Prostate gland (tissue), 2 donors: ENCODE results near the gene MLLT1.

Experiments
- POLR2A ChIP-seq: fragments of 450-650 bp; IDR thresholded peaks from one replicate; pipeline ENCODE4 v1.6.1; 2016; ENCODE audit warnings: antibody characterized with exemption, mild to moderate bottlenecking
- POLR2AphosphoS5 ChIP-seq: sonication (generic); formaldehyde crosslinking; IDR thresholded peaks from one replicate; pipeline ENCODE4 v1.6.1; 2017; ENCODE audit warnings: antibody characterized with exemption
- TF ChIP-seq, protein P1 (sequence below), 4 experiments: fragments of 200-600 bp in 2 of 4; fragments of 450-650 bp in 2 of 4; sonication (generic) in 2 of 4; IDR thresholded peaks; 1 replicate in 3 of 4; 2 replicates in 1 of 4; pipeline ENCODE4 v1.5.1; 2016 to 2019; ENCODE audit warnings: antibody characterized with exemption in 4 of 4, mild to moderate bottlenecking in 2 of 4, moderate library complexity in 2 of 4

DNA sequence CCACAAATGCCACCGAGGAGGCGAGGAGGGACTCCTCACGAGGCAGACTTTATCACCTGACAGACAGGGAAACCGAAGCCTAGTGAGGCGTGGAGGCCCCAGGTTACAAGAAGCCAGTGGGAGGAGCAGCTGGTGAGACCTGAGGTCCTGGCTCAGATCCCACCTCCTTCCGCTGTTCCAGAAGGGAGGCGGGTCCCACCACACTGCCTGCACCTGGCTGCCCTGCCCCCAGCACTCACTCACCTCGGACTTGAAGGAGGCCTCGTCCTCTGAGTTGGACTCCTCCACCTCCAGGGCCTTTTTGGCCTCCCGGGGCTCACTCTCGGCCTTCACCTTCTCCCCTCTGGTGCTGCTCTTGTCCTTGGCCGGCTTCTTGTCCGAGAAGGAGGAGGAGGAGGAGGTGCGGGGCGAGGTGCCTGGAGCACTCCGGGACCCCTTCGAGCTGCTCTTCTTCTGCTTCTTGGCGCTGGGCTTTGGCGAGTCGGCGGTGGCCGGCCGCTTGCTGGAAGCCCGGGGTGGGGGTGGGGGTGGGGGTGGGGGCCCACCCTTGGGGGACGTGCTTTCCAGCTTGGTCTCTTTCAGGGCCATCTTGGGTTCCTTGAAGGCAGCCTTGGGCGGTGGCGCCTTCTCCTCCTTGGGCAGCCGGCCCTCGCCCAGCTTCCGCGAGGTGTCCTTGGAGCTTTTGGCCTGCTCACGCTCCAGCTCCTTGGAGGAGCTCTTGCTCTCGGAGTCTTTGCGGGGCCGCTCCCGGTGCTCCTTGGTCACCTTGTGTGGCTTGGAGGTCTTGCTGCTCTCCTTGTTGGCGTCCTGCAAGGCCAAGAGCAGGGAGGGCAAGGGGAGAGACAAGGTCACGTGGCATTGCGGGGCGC lies 57.7 kb downstream of the MLLT1 start:
- TF ChIP-seq, protein P1, sequence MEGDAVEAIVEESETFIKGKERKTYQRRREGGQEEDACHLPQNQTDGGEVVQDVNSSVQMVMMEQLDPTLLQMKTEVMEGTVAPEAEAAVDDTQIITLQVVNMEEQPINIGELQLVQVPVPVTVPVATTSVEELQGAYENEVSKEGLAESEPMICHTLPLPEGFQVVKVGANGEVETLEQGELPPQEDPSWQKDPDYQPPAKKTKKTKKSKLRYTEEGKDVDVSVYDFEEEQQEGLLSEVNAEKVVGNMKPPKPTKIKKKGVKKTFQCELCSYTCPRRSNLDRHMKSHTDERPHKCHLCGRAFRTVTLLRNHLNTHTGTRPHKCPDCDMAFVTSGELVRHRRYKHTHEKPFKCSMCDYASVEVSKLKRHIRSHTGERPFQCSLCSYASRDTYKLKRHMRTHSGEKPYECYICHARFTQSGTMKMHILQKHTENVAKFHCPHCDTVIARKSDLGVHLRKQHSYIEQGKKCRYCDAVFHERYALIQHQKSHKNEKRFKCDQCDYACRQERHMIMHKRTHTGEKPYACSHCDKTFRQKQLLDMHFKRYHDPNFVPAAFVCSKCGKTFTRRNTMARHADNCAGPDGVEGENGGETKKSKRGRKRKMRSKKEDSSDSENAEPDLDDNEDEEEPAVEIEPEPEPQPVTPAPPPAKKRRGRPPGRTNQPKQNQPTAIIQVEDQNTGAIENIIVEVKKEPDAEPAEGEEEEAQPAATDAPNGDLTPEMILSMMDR (IDR thresholded peaks at IDR 0.05) = no peak
- no peak for TF ChIP-seq POLR2A
- TF ChIP-seq POLR2AphosphoS5 = no peak
